HepG2 (cell line): ENCODE measurements around the gene FAM222B. TPM values are rescaled to one million over a fixed set of nuclear protein-coding genes. Genes with fewer than 3 reads are reported as not detected.

Source experiments
- AGO2 ChIP-seq: fragments of 200-400 bp; formaldehyde crosslinking; optimal IDR thresholded peaks from 2 replicates; pipeline ENCODE3; 2017; ENCODE audit warnings: mild to moderate bottlenecking, low read depth, low read length, moderate library complexity
- CREBL2 ChIP-seq: sonication (generic); formaldehyde crosslinking; IDR thresholded peaks from 2 replicates; pipeline ENCODE4 v1.8.1; 2023; ENCODE audit warnings: missing genetic modification reagents, mild to moderate bottlenecking, borderline replicate concordance
- CREM ChIP-seq, 2 experiments: sonication (generic) in 1 of 2; formaldehyde crosslinking in 1 of 2; IDR thresholded peaks; 2 replicates each; pipeline versions ENCODE4 v1.4.0 to v1.6.1; 2016 to 2020; ENCODE audit warnings: antibody characterized with exemption in 1 of 2, mild to moderate bottlenecking in 1 of 2, missing genetic modification reagents in 1 of 2
- FOXA3 ChIP-seq: IDR thresholded peaks from 2 replicates; pipeline ENCODE4 v1.6.1; 2016; ENCODE audit warnings: missing genetic modification reagents, missing compliant biosample characterization
- JUNB ChIP-seq: sonication (generic); formaldehyde crosslinking; IDR thresholded peaks from 2 replicates; pipeline ENCODE4 v1.8.0; 2022; ENCODE audit warnings: missing genetic modification reagents, mild to moderate bottlenecking, borderline replicate concordance
- MIER3 ChIP-seq: IDR thresholded peaks from 2 replicates; pipeline ENCODE4 v1.6.1; 2016; ENCODE audit warnings: missing compliant biosample characterization, borderline replicate concordance
- NFE2 ChIP-seq: sonication (generic); formaldehyde crosslinking; IDR thresholded peaks from 2 replicates; pipeline ENCODE4 v1.4.0; 2020; ENCODE audit warnings: missing genetic modification reagents
- PLSCR1 ChIP-seq: sonication (generic); formaldehyde crosslinking; IDR thresholded peaks from 2 replicates; pipeline ENCODE4 v1.5.0; 2020; ENCODE audit warnings: missing genetic modification reagents, mild to moderate bottlenecking, borderline replicate concordance
- SYNCRIP ChIP-seq: fragments of 200-400 bp; formaldehyde crosslinking; IDR thresholded peaks from 2 replicates; pipeline ENCODE4 v1.6.1; 2018; ENCODE audit warnings: mild to moderate bottlenecking, low read depth, low read length; ENCODE audit not compliant: insufficient read depth
- XBP1 ChIP-seq: sonication (generic); formaldehyde crosslinking; IDR thresholded peaks from 2 replicates; pipeline ENCODE4 v1.5.0; 2020; ENCODE audit warnings: missing genetic modification reagents
- ZFY ChIP-seq: sonication (generic); formaldehyde crosslinking; IDR thresholded peaks from 2 replicates; pipeline ENCODE4 v1.4.0; 2020; ENCODE audit warnings: missing genetic modification reagents
- ZNF12 ChIP-seq: sonication (generic); formaldehyde crosslinking; IDR thresholded peaks from 2 replicates; pipeline ENCODE4 v1.5.0; 2020; ENCODE audit warnings: missing genetic modification reagents
- ZNF607 ChIP-seq: sonication (generic); formaldehyde crosslinking; IDR thresholded peaks from 2 replicates; pipeline ENCODE4 v1.5.1; 2020; ENCODE audit warnings: missing genetic modification reagents, mild to moderate bottlenecking, borderline replicate concordance
- ZNF616 ChIP-seq: sonication (generic); formaldehyde crosslinking; IDR thresholded peaks from 2 replicates; pipeline ENCODE4 v1.5.0; 2020; ENCODE audit warnings: low read depth, mild to moderate bottlenecking, missing genetic modification reagents
- polyA plus RNA-seq, 8 experiments: library from polyadenylated mRNA; depleted of rRNA in 3 of 8; stranded (reverse) in 7 of 8; unstranded in 1 of 8; fragments of >200 nt; fragmentation: Illumina TruSeq in 4 of 8; extraction: Trizol in 4 of 8; gene quantifications; 2 replicates each; pipeline versions ENCODE4 v1.2.1 to v1.2.3, GENCODE V29; 2011 to 2016; ENCODE audit warnings: low read depth in 4 of 8, missing spikeins in 1 of 8, mixed read lengths in 1 of 8; ENCODE audit not compliant: insufficient read depth in 1 of 8
- total RNA-seq, 5 experiments: library from RNA; depleted of rRNA; stranded (reverse); fragments of >200 nt; fragmentation: Illumina TruSeq; extraction: Trizol; gene quantifications; 2 replicates each; pipeline ENCODE4 v1.2.3, GENCODE V29; 2016; ENCODE audit warnings: low read depth in 1 of 5
- TF ChIP-seq, protein P1 (sequence below): sonication (generic); formaldehyde crosslinking; IDR thresholded peaks from 2 replicates; pipeline ENCODE4 v1.5.0; 2020; ENCODE audit warnings: mild to moderate bottlenecking, missing genetic modification reagents, borderline replicate concordance
- TF ChIP-seq, protein P2 (sequence below): sonication (generic); formaldehyde crosslinking; conservative IDR thresholded peaks from 2 replicates; pipeline ENCODE4 v1.4.0; 2020; ENCODE audit warnings: mild to moderate bottlenecking, missing genetic modification reagents, moderate library complexity
- TF ChIP-seq, protein P3 (sequence below): sonication (generic); formaldehyde crosslinking; IDR thresholded peaks from 2 replicates; pipeline ENCODE4 v1.4.0; 2020; ENCODE audit warnings: missing genetic modification reagents

Gene FAM222B
- total and polyA plus RNA-seq, 2 of the 13 experiments (the other 11 are each of a cell fraction or from before 2014, with no cell fraction given), result 3.5 to 7.3 TPM

DNA sequence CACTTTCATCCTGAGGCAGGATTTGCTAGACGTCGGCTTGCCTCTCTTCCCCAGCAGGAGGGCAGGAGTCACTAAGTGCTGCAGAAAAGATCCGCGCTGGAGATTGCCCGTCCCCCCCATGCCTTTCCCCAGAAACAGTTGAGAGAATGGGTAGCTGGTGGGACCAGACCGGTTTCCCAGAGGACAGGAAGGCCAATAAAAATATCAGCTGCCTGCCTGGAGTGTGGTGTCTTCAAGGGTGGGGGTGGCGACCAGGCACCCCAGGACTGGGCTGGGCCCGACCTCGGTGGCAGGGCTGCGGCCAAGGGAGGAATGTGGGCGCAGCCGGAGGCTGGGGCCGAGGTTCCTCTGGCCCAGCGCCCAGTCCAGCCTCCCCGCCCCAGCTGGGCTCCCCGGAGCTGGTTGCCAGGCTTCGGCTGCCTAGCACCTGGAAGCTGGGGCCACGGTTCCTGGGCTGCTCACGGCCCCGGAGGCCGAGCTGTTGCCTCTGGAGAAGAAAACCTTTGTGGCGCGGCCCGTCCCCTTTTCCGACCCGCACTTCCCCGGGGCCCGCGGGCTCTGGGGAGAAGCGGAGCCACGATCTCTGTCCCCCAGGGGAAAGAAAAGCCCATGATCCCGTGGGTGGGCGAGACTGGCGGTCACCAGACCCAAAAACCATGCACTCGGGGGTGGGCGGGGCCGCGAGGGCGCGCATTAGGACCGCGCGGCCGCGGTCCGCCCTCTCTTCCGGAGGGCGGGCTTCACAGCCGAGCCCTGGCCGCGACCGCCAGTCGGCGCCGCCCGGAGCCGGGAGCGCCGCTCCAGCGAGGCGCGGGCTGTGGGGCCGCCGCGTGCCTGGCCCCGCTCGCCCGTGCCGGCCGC lies 99.1 kb downstream of the FAM222B start, which contains the start of gene TRAF4 (continued):
- TF ChIP-seq, protein P1, sequence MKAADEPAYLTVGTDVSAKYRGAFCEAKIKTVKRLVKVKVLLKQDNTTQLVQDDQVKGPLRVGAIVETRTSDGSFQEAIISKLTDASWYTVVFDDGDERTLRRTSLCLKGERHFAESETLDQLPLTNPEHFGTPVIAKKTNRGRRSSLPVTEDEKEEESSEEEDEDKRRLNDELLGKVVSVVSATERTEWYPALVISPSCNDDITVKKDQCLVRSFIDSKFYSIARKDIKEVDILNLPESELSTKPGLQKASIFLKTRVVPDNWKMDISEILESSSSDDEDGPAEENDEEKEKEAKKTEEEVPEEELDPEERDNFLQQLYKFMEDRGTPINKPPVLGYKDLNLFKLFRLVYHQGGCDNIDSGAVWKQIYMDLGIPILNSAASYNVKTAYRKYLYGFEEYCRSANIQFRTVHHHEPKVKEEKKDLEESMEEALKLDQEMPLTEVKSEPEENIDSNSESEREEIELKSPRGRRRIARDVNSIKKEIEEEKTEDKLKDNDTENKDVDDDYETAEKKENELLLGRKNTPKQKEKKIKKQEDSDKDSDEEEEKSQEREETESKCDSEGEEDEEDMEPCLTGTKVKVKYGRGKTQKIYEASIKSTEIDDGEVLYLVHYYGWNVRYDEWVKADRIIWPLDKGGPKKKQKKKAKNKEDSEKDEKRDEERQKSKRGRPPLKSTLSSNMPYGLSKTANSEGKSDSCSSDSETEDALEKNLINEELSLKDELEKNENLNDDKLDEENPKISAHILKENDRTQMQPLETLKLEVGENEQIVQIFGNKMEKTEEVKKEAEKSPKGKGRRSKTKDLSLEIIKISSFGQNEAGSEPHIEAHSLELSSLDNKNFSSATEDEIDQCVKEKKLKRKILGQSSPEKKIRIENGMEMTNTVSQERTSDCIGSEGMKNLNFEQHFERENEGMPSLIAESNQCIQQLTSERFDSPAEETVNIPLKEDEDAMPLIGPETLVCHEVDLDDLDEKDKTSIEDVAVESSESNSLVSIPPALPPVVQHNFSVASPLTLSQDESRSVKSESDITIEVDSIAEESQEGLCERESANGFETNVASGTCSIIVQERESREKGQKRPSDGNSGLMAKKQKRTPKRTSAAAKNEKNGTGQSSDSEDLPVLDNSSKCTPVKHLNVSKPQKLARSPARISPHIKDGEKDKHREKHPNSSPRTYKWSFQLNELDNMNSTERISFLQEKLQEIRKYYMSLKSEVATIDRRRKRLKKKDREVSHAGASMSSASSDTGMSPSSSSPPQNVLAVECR, result peak; percentile 71; the same call in 1 of the 2 replicates
- TF ChIP-seq CREM (IDR thresholded peaks at IDR 0.05), result no peak
- TF ChIP-seq CREM (CRISPR knock-in tag; IDR thresholded peaks at IDR 0.05), result no peak
- TF ChIP-seq XBP1 (CRISPR knock-in tag), result no peak
- TF ChIP-seq SYNCRIP, result no peak
- no peak for TF ChIP-seq JUNB
- no peak for TF ChIP-seq ZNF12 (CRISPR knock-in tag)
- TF ChIP-seq AGO2, result peak; percentile 97
- 0 out of 2 replicates have a peak, but pooled peaks have one; percentile 40 for TF ChIP-seq ZNF607
- TF ChIP-seq, protein P2, sequence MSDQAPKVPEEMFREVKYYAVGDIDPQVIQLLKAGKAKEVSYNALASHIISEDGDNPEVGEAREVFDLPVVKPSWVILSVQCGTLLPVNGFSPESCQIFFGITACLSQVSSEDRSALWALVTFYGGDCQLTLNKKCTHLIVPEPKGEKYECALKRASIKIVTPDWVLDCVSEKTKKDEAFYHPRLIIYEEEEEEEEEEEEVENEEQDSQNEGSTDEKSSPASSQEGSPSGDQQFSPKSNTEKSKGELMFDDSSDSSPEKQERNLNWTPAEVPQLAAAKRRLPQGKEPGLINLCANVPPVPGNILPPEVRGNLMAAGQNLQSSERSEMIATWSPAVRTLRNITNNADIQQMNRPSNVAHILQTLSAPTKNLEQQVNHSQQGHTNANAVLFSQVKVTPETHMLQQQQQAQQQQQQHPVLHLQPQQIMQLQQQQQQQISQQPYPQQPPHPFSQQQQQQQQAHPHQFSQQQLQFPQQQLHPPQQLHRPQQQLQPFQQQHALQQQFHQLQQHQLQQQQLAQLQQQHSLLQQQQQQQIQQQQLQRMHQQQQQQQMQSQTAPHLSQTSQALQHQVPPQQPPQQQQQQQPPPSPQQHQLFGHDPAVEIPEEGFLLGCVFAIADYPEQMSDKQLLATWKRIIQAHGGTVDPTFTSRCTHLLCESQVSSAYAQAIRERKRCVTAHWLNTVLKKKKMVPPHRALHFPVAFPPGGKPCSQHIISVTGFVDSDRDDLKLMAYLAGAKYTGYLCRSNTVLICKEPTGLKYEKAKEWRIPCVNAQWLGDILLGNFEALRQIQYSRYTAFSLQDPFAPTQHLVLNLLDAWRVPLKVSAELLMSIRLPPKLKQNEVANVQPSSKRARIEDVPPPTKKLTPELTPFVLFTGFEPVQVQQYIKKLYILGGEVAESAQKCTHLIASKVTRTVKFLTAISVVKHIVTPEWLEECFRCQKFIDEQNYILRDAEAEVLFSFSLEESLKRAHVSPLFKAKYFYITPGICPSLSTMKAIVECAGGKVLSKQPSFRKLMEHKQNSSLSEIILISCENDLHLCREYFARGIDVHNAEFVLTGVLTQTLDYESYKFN (CRISPR knock-in tag), result 0 out of 2 replicates have a peak, but pooled peaks have one; percentile 11
- 0 out of 2 replicates have a peak, but pooled peaks have one; percentile 30 for TF ChIP-seq ZNF616
- TF ChIP-seq CREBL2 (CRISPR knock-in tag), result no peak
- TF ChIP-seq FOXA3 (CRISPR knock-in tag), result no peak
- TF ChIP-seq MIER3 (CRISPR knock-in tag), result no peak
- peak; percentile 68 for TF ChIP-seq ZFY (CRISPR knock-in tag)
- no peak for TF ChIP-seq NFE2 (CRISPR knock-in tag)
- no peak for TF ChIP-seq PLSCR1 (CRISPR knock-in tag)
- TF ChIP-seq, protein P3, sequence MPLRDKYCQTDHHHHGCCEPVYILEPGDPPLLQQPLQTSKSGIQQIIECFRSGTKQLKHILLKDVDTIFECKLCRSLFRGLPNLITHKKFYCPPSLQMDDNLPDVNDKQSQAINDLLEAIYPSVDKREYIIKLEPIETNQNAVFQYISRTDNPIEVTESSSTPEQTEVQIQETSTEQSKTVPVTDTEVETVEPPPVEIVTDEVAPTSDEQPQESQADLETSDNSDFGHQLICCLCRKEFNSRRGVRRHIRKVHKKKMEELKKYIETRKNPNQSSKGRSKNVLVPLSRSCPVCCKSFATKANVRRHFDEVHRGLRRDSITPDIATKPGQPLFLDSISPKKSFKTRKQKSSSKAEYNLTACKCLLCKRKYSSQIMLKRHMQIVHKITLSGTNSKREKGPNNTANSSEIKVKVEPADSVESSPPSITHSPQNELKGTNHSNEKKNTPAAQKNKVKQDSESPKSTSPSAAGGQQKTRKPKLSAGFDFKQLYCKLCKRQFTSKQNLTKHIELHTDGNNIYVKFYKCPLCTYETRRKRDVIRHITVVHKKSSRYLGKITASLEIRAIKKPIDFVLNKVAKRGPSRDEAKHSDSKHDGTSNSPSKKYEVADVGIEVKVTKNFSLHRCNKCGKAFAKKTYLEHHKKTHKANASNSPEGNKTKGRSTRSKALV (CRISPR knock-in tag), result no peak
